Measurements from ENCODE around the gene SLC5A5. TPM values are rescaled to one million over a fixed set of nuclear protein-coding genes. Genes with fewer than 3 reads are reported as not detected.

SLC5A5 gene
- total RNA-seq, 4 donors from 2014 or later: not detected

DNA sequence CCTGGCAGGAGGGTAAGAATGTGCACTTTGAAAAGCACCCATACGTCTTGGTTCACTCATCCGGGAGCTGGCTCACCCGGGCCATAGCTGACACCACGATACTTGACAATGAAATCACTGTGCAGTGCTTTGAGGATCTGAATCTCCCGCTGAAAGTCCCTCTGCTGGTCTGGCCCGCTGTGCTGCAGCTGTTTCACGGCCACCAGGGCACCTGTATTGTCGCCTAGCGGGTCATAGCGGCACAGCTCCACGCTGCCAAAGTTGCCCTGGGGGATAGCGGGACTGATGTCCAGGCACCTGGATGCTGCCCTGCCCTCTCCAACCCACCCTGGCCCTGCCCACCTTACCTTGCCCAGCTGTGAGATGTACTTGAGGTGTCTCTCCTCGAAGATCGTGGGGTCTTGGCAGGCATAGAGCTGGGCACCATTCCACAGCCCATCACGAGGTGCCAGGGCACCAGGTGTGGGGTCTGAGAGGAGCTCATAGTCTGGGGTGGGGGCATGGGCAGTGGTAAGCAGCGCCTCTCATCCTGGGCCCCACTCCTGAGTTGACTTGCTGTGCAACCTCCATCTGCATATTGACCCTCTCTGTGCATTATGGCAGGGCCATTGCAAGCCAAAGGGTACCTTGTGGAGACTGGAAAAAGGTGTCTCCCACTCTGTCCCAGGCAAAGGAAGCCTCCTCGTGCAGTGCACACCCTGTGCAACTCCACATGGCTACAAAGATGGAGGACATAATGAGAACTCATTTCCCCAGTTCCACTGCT lies 39.1 kb upstream of the SLC5A5 start:
- TF ChIP-seq, protein P1, sequence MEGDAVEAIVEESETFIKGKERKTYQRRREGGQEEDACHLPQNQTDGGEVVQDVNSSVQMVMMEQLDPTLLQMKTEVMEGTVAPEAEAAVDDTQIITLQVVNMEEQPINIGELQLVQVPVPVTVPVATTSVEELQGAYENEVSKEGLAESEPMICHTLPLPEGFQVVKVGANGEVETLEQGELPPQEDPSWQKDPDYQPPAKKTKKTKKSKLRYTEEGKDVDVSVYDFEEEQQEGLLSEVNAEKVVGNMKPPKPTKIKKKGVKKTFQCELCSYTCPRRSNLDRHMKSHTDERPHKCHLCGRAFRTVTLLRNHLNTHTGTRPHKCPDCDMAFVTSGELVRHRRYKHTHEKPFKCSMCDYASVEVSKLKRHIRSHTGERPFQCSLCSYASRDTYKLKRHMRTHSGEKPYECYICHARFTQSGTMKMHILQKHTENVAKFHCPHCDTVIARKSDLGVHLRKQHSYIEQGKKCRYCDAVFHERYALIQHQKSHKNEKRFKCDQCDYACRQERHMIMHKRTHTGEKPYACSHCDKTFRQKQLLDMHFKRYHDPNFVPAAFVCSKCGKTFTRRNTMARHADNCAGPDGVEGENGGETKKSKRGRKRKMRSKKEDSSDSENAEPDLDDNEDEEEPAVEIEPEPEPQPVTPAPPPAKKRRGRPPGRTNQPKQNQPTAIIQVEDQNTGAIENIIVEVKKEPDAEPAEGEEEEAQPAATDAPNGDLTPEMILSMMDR (IDR thresholded peaks at IDR 0.05; ENCODE audit: low read depth): no peak

DNA sequence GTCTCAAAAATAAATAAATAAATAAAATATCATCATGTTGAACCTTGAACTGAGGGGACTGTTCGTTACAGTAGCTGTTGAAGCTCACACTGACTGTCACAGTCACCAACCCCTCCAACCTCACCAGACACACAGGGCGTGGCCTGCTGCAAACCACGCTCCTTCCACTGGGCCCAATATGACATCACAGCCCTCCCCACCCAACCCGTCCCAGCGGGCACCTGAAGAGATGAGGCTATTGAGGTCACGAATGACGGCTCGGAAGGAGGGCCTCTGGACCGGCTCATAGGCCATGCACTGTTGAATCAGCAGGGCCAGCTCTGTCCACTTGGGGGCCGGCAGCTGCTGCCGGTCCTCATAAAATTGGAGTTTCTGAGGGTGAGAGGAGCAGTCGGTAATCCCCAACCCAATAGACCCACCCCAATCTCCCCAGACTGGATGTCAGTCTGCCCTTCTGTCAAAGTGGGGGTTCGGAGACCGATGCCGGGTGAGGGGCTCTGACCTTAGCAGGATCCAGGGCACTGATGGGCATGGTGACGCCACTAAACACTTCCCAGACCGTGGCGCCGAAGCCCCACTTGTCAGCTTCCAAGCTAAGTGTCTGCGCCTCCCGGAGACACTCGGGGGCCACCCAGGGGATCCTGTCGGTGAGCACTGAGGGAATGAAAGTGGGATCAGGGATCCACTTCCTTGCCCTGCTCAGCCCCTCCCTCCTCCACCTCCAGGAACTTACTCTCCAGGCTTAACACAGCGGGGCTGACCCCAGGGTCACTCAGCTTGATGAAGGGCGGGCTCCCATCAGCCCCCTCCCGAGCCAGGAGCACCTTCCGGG lies 37.2 kb upstream of the SLC5A5 start:
- TF ChIP-seq, protein P1 (IDR thresholded peaks at IDR 0.05; ENCODE audit: low read depth): no peak

DNA sequence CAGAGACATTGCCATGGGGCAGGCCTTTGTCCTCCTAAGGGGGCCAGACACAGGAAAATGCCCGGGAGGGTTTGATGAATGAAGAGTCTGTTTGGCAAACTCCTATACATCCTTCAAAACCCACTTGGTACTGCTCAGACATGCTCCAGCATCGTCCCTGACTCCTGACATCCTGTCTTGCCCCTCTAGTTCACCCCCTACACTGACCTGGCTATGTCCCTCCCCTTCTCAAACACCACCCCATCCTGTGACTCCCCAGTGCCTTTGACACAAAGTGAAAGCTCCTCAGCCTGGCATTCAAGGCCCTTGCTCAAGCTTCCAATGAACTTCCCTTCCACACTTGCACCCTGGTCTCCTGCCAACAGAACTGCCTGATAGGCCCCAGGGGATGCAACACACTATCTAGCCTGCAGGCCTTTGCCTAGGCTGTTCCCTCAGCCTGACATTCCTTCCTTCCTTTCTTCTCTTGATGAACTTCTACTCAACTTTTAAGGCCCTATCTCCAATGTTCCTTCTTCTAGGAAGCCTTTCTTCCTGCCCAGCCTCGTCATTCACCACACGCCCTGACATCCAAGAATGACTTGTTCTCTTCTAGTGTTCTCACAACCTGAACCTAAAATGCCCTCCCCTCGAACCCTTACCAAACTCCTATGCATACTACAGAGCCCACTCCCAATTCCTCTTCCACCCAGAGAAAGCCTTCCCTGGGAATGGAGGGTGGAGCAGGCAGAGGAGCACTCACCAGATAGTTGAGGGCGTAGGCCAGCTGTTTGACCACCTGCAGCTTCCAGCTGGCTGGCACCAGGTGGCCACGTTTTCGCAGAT lies 36.4 kb upstream of the SLC5A5 start:
- TF ChIP-seq, protein P1 (IDR thresholded peaks at IDR 0.05; ENCODE audit: low read depth): no peak

DNA sequence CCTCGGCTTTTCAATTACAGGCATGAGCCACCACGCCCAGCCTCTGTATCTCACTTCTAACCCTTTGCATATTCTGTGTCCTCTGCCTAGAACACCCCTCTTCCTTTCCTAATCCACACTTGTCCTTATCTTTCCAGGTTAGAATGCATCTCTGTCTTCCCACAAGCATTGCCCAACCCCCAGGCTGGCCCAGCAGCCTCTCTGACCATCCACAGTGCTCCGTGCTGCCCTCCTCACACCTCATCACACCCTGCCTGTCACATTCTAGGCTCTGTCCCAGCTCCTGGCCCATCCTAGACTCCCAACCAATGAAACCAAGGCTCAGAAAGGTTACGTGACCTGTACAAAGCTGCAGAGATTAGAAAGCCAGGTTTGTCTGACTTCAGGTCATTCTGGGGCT lies 35.2 kb upstream of the SLC5A5 start:
- TF ChIP-seq, protein P1 (IDR thresholded peaks at IDR 0.05; ENCODE audit: low read depth): no peak

DNA sequence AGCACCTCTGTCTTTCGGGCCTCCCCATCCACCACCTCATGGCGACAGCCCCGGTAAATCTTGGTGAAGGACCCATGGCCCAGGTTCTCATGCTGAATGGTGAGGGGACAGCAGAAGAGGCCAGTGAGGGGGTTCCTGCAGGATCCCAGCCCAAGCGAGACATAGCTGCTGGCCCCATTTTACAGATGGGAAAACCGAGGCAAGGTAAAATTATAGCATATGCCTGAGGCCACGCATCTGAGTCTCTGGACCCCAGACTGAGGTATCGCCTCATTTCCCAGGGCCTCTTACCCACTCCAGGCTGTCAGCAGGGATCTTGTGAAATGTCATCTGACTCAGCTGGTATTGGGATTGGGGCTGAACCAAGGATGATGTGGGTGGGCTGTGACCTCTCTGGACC lies 33.8 kb upstream of the SLC5A5 start:
- TF ChIP-seq, protein P1 (IDR thresholded peaks at IDR 0.05; ENCODE audit: low read depth): no peak

DNA sequence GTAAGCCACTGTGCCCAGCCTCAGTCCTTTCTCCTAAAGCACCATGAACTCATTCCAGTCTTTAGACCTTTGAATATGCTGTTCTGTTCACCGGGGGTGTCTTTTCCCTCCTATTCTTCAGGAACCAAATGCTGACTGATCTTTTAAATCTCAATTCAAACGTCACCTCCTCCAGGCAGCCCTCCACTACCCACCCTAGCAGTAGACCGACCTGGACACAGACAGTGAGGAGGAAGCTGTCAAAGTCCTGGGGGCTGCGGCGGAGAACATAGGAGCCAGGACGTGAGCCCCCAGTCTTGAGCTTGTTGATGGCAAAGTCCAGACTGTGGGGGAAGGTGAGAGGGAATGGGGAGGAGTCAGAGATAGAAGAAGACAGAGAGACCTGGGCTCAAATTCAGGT lies 31.7 kb upstream of the SLC5A5 start:
- TF ChIP-seq, protein P1 (IDR thresholded peaks at IDR 0.05; ENCODE audit: low read depth): no peak
